ENCODE measurements around the gene C9orf153.

DNA sequence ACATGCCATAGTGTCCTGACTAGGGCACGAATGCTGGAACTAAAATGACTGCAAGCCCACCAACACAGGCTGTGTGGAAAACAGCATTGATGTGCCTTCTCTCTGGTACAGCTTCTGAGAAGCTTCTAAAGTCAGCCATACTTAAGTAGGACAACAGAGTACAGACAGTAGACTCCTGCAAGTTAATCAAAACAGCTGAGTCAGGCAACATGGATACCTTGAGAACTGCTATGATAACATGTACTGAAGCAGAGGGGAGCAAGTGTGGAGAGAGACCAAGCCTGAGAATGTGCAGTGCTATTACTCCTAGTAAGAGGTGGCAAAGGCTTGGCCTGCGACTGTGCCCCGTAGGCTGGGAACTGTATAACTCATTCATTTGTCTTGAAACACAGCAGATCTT, 20.4 kb upstream of the C9orf153 start:
- TF ChIP-seq, protein P1, sequence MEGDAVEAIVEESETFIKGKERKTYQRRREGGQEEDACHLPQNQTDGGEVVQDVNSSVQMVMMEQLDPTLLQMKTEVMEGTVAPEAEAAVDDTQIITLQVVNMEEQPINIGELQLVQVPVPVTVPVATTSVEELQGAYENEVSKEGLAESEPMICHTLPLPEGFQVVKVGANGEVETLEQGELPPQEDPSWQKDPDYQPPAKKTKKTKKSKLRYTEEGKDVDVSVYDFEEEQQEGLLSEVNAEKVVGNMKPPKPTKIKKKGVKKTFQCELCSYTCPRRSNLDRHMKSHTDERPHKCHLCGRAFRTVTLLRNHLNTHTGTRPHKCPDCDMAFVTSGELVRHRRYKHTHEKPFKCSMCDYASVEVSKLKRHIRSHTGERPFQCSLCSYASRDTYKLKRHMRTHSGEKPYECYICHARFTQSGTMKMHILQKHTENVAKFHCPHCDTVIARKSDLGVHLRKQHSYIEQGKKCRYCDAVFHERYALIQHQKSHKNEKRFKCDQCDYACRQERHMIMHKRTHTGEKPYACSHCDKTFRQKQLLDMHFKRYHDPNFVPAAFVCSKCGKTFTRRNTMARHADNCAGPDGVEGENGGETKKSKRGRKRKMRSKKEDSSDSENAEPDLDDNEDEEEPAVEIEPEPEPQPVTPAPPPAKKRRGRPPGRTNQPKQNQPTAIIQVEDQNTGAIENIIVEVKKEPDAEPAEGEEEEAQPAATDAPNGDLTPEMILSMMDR (IDR thresholded peaks at IDR 0.05; ENCODE audit: poor library complexity), result no peak
- no peak for TF ChIP-seq EZH2 (IDR thresholded peaks at IDR 0.05; ENCODE audit: borderline replicate concordance)

All from hepatocyte (in vitro differentiated cells).